NAMALWA (cell line): ENCODE measurements around the gene USP30.

Source experiments
- DNase-seq: peaks from one replicate; pipeline ENCODE4 v3.0.0-alpha.2; 2015; ENCODE audit warnings: low spot score

The USP30 gene

DNA sequence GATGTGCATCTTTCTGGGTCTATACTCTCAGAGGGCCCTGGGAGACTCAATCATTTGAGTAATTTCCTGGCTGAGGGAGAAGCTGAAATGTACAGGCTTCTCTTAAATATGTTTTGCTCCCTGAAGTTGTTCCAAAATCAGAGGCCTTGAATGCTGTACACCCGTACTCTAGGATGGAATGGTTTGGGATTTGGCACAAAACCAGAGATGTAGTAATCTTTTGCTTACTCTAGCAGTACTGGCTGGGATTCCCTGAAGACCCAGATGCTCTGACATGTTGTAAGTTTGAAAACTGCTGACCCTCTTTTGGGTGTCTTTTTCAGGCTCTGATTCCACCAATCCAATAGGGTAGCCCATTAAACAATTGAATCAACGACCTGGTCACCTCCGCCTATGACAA lies 74.4 kb downstream of the USP30 start:
- DNase-seq, result no peak

DNA sequence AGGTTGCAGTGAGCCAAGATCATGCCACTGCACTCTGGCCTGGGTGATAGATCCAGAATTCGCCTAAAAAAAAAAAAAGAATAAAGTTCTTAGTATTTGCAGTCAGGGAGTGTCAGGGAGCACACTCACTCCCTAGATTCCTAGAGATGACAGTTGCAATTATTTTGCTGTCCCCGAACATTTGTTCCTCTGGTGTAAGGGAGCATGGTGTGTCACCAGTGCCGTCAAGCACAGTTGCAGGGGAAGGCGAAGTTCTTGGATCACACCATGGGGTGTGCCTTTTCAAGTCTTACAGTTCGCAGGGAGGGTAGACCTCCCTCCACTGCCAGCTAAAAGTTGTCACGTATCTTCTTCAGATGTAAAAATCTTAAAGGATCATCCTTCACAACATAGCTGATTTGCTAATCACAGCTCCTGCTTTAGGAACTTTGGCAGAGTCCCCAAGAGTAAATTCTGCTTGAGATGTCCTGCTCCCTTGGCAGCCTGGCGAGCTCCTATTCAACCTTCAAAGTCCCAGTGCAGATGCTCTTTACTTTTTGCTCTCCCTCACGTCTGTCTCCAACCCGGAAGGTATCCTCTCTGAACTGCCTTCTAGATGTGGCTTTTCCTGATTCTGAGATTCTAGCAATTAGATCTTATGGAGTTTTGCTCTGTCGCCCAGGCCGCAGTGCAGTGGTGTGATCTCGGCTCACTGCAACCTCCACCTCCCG lies 75.3 kb downstream of the USP30 start:
- DNase-seq, result no peak

DNA sequence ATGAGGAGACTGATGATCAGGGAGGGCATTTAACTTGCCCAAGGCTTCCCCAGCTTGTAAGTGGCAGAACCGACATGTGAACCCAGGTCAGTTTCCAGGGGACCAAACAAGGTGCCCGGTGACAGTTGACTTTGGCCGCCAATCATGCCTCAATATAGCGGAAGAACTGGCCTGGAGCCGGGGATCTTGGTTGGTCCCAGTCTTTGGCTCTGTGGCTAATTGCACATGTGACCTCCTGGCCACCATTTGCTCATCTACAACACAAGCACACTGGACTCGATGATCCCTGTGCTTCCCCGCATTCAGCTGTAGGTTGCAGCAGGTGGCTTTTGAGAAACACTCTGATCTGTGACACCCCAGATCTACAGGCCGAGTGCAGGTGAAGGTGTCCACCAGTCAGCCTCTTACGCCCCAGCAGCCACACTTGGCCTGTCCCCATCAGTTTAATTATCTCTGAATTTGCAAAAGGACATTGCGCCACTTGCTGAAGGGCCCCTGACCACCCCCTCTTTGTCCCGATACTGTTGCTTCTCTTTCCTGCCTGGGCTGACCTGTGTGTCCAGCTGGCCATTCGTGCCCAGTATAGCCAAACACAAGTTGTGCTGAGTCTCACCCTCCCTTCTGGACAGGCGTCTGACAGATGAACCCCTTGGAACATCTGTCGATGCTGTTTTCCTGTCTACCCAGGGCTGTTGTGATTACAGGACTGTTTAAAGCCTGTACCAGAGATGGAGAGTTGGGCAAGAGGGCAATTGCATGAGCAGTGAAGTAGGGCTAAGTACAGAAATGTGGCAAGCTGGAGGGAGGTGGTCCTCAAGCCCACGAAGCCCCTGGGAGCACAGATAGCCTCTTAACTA lies 78.1 kb downstream of the USP30 start:
- DNase-seq, result no peak

DNA sequence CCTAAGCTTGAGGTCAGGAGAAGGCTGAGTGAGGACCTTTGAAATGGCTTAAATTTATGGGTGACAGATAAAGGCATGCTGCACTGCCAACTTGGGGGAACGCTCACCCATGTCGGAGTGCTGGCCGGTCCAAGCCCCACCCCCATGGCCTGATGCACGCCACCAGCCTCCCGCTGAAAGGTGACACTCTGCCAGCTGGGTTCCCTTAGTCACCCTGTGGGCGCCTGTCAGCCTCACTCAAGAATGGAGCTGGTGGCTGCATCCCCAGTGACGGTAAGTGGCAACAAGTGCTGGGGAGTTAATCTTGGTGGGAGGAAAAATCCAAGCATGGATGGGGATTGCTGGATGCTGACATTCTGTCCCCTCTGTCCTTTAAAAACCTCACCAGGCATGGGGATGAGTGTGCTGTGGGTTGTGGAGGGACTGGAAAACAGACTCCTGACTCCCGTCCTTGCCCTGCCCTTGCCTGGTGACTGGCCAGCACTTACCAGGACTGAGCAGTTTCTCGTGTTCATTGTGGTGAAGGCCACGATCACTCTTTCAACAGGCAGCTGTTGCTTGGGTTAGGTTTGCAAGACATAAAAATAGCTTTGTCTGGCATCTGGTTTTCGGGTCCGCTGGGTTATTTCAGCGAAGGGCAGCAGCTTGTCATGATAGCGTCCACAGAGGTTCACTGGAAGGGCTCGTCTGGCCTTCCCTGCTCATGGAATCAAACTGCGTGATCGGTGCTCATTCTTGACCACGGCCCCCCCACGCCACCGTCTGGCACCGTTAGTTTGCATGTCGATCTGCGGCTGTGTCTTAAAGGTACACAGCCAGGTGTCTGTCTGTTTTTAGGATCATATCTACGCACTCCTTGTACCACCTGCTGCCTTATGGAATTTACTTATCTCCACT lies 79.0 kb downstream of the USP30 start:
- no peak for DNase-seq

DNA sequence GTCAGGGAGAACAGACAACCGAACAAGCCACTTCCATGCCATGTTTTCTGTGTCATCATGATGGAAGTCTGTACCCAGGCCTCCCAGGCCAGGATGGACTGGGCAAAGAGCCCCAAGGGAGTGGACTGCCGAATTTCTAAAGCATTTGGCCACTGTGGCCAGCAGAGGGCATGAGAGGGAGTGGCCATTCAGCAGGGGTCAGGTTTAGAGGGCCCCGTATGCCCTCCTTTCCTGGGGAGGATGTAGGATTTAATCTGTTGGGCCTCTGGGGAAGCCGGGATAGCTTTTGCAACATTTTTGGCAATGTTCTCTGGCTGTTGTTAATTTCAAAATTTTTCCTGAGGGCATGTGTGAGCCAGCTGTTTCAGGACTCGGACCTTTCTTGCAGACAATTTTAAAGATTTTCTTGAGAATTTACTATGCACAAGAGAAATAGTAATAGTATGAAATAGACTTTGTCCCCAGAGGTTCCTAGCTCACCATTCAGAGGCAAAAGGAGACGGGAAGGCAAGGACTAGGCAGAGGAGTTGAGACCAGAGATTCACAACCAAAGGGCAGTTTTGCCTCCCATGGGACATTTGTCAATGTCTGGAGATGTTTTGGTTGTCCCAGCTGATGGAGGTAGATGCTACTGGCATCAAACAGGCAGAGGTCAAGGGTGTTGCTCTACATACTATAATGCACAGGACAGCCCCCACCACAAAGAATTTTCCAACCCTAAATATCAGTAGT lies 82.0 kb downstream of the USP30 start:
- no peak for DNase-seq

DNA sequence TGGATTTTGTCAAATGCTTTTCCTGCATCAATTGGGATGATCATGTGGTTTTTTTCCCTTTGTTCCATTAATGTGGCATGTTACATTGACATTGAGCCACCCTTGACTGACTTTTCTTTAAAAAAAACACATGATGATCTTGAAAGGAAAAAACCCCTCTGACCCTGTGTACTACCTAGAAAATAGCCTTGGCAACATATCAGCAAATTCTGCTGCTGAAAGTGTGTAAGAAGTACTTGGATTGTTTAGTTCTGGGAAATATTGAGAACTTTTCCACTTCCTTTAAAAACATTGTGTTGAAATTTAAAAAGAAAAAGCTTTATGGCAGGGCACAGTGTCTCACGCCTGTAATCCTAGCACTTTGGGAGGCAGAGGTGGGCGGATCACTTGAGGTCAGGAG lies 84.7 kb downstream of the USP30 start:
- DNase-seq, result no peak
